ENCODE measurements around the gene DAAM1. TPM values are rescaled to one million over a fixed set of nuclear protein-coding genes. Genes with fewer than 3 reads are reported as not detected.

Gene DAAM1
- polyA plus RNA-seq, 1 experiment, result 9.8 TPM

DNA sequence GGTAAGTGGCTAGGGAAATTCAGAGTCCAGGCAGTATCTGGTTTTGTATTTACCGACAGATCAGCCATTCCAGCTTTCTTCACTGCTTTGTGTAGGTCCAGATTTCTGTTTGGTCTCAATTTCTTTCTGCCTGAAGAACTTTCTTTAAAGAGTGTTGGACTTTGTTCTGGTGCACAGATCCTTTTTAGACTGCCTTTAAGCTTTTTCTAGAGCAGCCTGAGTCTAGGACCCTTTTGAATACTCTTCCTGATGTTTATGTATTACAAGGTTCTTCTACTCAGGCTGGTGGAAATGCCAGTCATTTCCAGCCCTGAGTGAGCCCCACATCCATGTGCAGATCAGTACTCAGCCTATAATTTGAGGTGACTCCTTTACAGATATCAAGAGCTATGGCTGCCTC is 54.7 kb downstream of the DAAM1 start:
- ChIA-PET CTCF (no interaction called here), POLR2A (no interaction called here)
- no peak for DNase-seq (ENCODE audit: low read depth, low spot score)
- Histone ChIP-seq H3K4me3 (ENCODE audit: low read depth, low read length) (no peak overlapping the region), H3K27ac (ENCODE audit: low read depth, low read length) (no peak overlapping the region), H3K27me3 (ENCODE audit: control insufficient read depth, insufficient read depth, low read length) (no peaks in the 10 kb centered on the region), H3K9me3 (ENCODE audit: control insufficient read depth, insufficient read depth, low read length) (no peaks in the 10 kb centered on the region)
- TF ChIP-seq CTCF (IDR thresholded peaks at IDR 0.05; ENCODE audit: low read depth, low read length), result no peak

- POLR2A ChIA-PET, result no interaction called here
- DNase-seq (ENCODE audit: low read depth, low spot score), result no peak
- Histone ChIP-seq H3K9me3 (ENCODE audit: control insufficient read depth, insufficient read depth, low read length) (no peaks in the 10 kb centered on the region), H3K27me3 (ENCODE audit: control insufficient read depth, insufficient read depth, low read length) (no peaks in the 10 kb centered on the region), H3K4me3 (ENCODE audit: low read depth, low read length) (no peak overlapping the region), H3K27ac (ENCODE audit: low read depth, low read length) (no peak overlapping the region)
- TF ChIP-seq CTCF (IDR thresholded peaks at IDR 0.05; ENCODE audit: low read depth, low read length), result no peak
- CTCF ChIA-PET, result no interaction called here
Measured at GRCh38 chr14:59244581-59244980, 56.1 kb downstream of the DAAM1 start.

DNA sequence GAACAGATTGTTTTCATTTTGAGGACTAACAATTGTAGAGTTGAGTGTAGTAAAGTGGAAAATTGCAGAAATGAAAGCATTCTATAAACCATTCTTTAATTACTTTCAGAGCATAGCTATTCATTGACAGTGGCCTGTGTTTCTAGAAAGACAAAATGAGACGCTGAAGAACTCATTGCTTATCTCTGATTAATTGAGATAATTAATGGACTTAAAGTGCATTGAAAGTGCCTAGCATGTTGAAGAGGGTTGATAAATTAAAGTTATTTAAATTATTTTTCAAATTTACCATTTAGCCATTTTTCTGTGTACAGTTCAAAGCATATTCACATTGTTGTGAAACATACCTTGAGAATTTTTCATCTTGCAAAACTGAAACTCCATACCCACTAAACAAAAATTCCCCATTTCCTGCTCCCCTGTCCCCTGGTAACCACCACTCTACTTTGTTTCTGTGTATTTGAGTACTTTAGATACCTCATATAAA is 57.4 kb downstream of the DAAM1 start:
- no peak overlapping the region for H3K4me3 ChIP-seq (ENCODE audit: low read depth, low read length)
- no peak overlapping the region for H3K27ac ChIP-seq (ENCODE audit: low read depth, low read length)
- no peak for TF ChIP-seq CTCF (IDR thresholded peaks at IDR 0.05; ENCODE audit: low read depth, low read length)
- H3K9me3 ChIP-seq (ENCODE audit: control insufficient read depth, insufficient read depth, low read length), result no peaks in the 10 kb centered on the region
- ChIA-PET CTCF (no interaction called here), POLR2A (no interaction called here)
- no peaks in the 10 kb centered on the region for H3K27me3 ChIP-seq (ENCODE audit: control insufficient read depth, insufficient read depth, low read length)
- DNase-seq (ENCODE audit: low read depth, low spot score), result no peak

DNA sequence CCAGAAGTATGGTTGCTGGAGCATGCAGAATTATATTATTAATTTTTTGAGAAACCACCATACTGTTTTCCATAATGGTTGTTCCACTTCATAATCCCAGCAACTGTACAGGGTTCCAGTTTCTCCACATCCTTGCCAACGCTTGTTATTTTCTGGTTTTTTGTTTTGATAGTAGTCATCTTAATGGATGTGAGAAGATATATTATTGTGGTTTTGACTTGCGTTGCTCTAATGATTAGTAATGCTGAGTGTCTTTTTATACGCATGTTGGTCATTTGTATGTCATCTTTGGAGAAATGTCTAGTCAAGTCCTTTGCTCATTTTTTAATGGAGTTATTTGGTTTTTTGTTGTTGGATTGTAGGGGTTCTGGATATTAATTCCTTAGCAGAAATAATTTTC is 58.1 kb downstream of the DAAM1 start:
- ChIA-PET CTCF (no interaction called here), POLR2A (no interaction called here)
- TF ChIP-seq CTCF (IDR thresholded peaks at IDR 0.05; ENCODE audit: low read depth, low read length), result no peak
- H3K4me3 ChIP-seq (ENCODE audit: low read depth, low read length), result no peak overlapping the region
- H3K27me3 ChIP-seq (ENCODE audit: control insufficient read depth, insufficient read depth, low read length), result no peaks in the 10 kb centered on the region
- H3K9me3 ChIP-seq (ENCODE audit: control insufficient read depth, insufficient read depth, low read length), result no peaks in the 10 kb centered on the region
- H3K27ac ChIP-seq (ENCODE audit: low read depth, low read length), result no peak overlapping the region
- no peak for DNase-seq (ENCODE audit: low read depth, low spot score)

GRCh38 chr14:59247801-59248584 is 59.5 kb downstream of the DAAM1 start:
- no peaks in the 10 kb centered on the region for H3K27me3 ChIP-seq (ENCODE audit: control insufficient read depth, insufficient read depth, low read length)
- DNase-seq (ENCODE audit: low read depth, low spot score), result no peak
- ChIA-PET CTCF (interaction anchor here (0.9 kb wide), 1 partner anchor 46 kb away, joined by 3 read pairs; no protein-coding TSS in a partner anchor), POLR2A (no interaction called here)
- no peak overlapping the region for H3K27ac ChIP-seq (ENCODE audit: low read depth, low read length)
- H3K9me3 ChIP-seq (ENCODE audit: control insufficient read depth, insufficient read depth, low read length), result no peaks in the 10 kb centered on the region
- TF ChIP-seq CTCF (IDR thresholded peaks at IDR 0.05; ENCODE audit: low read depth, low read length), result no peak
- H3K4me3 ChIP-seq (ENCODE audit: low read depth, low read length), result no peak overlapping the region

Data from AG04450 (cell line).